Hepatocyte (in vitro differentiated cells): ENCODE measurements around the gene CDC42EP2.

Source experiments
- CTCF ChIP-seq: fragments of 200-600 bp; sonication (generic); IDR thresholded peaks from 2 replicates; pipeline ENCODE4 v1.5.1; 2016; ENCODE audit warnings: antibody characterized with exemption, mild to moderate bottlenecking; ENCODE audit not compliant: poor library complexity
- EZH2 ChIP-seq: fragments of 200-600 bp; sonication (generic); IDR thresholded peaks from 2 replicates; pipeline ENCODE4 v1.6.1; 2016; ENCODE audit warnings: antibody characterized with exemption, mild to moderate bottlenecking, borderline replicate concordance
- EZH2phosphoT487 ChIP-seq: fragments of 200-600 bp; sonication (generic); IDR thresholded peaks from one replicate; pipeline ENCODE4 v1.6.1; 2018; ENCODE audit warnings: antibody characterized with exemption, mild to moderate bottlenecking, low read depth, moderate library complexity; ENCODE audit not compliant: unreplicated experiment, severe bottlenecking

GRCh38 chr11:65297026-65297672 is 17.5 kb upstream of the CDC42EP2 start:
- no peak for TF ChIP-seq CTCF
- no peak for TF ChIP-seq EZH2phosphoT487
- TF ChIP-seq EZH2, result no peak
